HepG2 (cell line): ENCODE measurements around the gene ZC3H7B. TPM values are rescaled to one million over a fixed set of nuclear protein-coding genes. Genes with fewer than 3 reads are reported as not detected.

Experiments used
- CAMTA2 ChIP-seq: sonication (generic); formaldehyde crosslinking; IDR thresholded peaks from 2 replicates; pipeline ENCODE4 v1.4.0; 2020; ENCODE audit warnings: mild to moderate bottlenecking, missing genetic modification reagents, borderline replicate concordance
- HNF4A ChIP-seq: sonication (generic); formaldehyde crosslinking; IDR thresholded peaks from 2 replicates; pipeline ENCODE4 v1.4.0; 2020; ENCODE audit warnings: missing genetic modification reagents
- IKZF1 ChIP-seq: fragments of 450-650 bp; IDR thresholded peaks from 2 replicates; pipeline ENCODE4 v1.7.1; 2016
- MED13 ChIP-seq: sonication (generic); formaldehyde crosslinking; IDR thresholded peaks from 2 replicates; pipeline ENCODE4 v1.5.0; 2020; ENCODE audit warnings: missing genetic modification reagents
- NFAT5 ChIP-seq: sonication (generic); formaldehyde crosslinking; IDR thresholded peaks from 2 replicates; pipeline ENCODE4 v1.4.0; 2020; ENCODE audit warnings: missing genetic modification reagents
- PCBP1 ChIP-seq: fragments of 200-400 bp; formaldehyde crosslinking; IDR thresholded peaks from 2 replicates; pipeline ENCODE4 v1.6.1; 2017; ENCODE audit warnings: mild to moderate bottlenecking, low read depth, low read length, borderline replicate concordance
- PRPF4 ChIP-seq: fragments of 200-400 bp; formaldehyde crosslinking; IDR thresholded peaks from 2 replicates; pipeline ENCODE4 v1.6.1; 2016; ENCODE audit warnings: low read length, low read depth; ENCODE audit not compliant: poor library complexity, severe bottlenecking
- SNRNP70 ChIP-seq: fragments of 200-400 bp; formaldehyde crosslinking; IDR thresholded peaks from 2 replicates; pipeline ENCODE4 v1.6.1; 2017; ENCODE audit warnings: mild to moderate bottlenecking, low read depth, low read length, moderate library complexity
- SSRP1 ChIP-seq: IDR thresholded peaks from 2 replicates; pipeline ENCODE4 v1.6.1; 2016; ENCODE audit warnings: control low read depth
- TERF1 ChIP-seq: sonication (generic); formaldehyde crosslinking; IDR thresholded peaks from 2 replicates; pipeline ENCODE4 v1.8.0; 2022; ENCODE audit warnings: mild to moderate bottlenecking, missing genetic modification reagents, moderate library complexity
- THAP11 ChIP-seq: IDR thresholded peaks from 2 replicates; pipeline ENCODE4 v1.6.1; 2016; ENCODE audit warnings: missing biosample characterization, missing genetic modification reagents
- USF2 ChIP-seq, 2 experiments: sonication (generic) in 1 of 2; formaldehyde crosslinking in 1 of 2; IDR thresholded peaks; 2 replicates each; pipeline versions ENCODE4 v1.5.1 to v1.6.1; 2011 to 2020; ENCODE audit warnings: borderline replicate concordance in 1 of 2, low read depth in 1 of 2, low read length in 1 of 2, mild to moderate bottlenecking in 1 of 2, missing genetic modification reagents in 1 of 2, moderate library complexity in 1 of 2
- ZFP62 ChIP-seq: sonication (generic); formaldehyde crosslinking; IDR thresholded peaks from 2 replicates; pipeline ENCODE4 v1.4.0; 2020; ENCODE audit warnings: missing genetic modification reagents
- ZNF18 ChIP-seq: sonication (generic); formaldehyde crosslinking; IDR thresholded peaks from 2 replicates; pipeline ENCODE4 v1.8.0; 2022; ENCODE audit warnings: mild to moderate bottlenecking, missing genetic modification reagents; ENCODE audit not compliant: insufficient replicate concordance
- ZNF230 ChIP-seq: sonication (generic); formaldehyde crosslinking; IDR thresholded peaks from 2 replicates; pipeline ENCODE4 v1.4.0; 2020; ENCODE audit warnings: mild to moderate bottlenecking, missing genetic modification reagents
- ZNF335 ChIP-seq: sonication (generic); formaldehyde crosslinking; IDR thresholded peaks from 2 replicates; pipeline ENCODE4 v1.4.0; 2020; ENCODE audit warnings: missing genetic modification reagents
- ZNF350 ChIP-seq: sonication (generic); formaldehyde crosslinking; IDR thresholded peaks from 2 replicates; pipeline ENCODE4 v1.4.0; 2020; ENCODE audit warnings: mild to moderate bottlenecking, low read depth, missing genetic modification reagents, borderline replicate concordance
- ZNF629 ChIP-seq: sonication (generic); formaldehyde crosslinking; conservative IDR thresholded peaks from 2 replicates; pipeline ENCODE4 v1.5.0; 2020; ENCODE audit warnings: missing genetic modification reagents
- ZNF747 ChIP-seq: sonication (generic); formaldehyde crosslinking; IDR thresholded peaks from 2 replicates; pipeline ENCODE4 v1.8.1; 2023; ENCODE audit warnings: missing genetic modification reagents, mild to moderate bottlenecking, borderline replicate concordance
- polyA plus RNA-seq, 8 experiments: library from polyadenylated mRNA; depleted of rRNA in 3 of 8; stranded (reverse) in 7 of 8; unstranded in 1 of 8; fragments of >200 nt; fragmentation: Illumina TruSeq in 4 of 8; extraction: Trizol in 4 of 8; gene quantifications; 2 replicates each; pipeline versions ENCODE4 v1.2.1 to v1.2.3, GENCODE V29; 2011 to 2016; ENCODE audit warnings: low read depth in 4 of 8, missing spikeins in 1 of 8, mixed read lengths in 1 of 8; ENCODE audit not compliant: insufficient read depth in 1 of 8
- total RNA-seq, 5 experiments: library from RNA; depleted of rRNA; stranded (reverse); fragments of >200 nt; fragmentation: Illumina TruSeq; extraction: Trizol; gene quantifications; 2 replicates each; pipeline ENCODE4 v1.2.3, GENCODE V29; 2016; ENCODE audit warnings: low read depth in 1 of 5

Gene ZC3H7B
- total and polyA plus RNA-seq, 2 of the 13 experiments (the other 11 are each of a cell fraction or from before 2014, with no cell fraction given) = 26.4 to 37.2 TPM

DNA sequence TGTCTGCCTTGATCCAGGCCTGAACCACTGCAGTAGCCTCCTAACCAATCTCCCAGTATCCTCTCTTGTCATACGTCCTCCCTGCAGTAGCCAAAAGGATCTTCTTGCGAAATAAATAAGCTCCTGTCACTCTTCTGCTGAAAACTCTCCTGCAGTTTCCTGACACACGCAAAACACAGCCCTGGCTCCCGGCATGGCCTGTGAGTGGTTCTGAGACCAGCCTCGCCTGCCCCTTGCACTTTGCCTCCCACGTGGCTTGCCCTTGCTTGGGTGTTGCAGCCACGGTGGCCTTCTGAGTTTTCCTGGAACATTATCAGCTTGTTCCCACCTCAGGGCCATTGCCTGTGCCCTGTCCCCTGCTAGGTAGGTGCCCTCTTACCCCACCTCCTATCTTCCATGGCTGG lies 7.2 kb downstream of the ZC3H7B start (continued):
- TF ChIP-seq ZNF747 (peak; percentile 41; the same call in 1 of the 2 replicates), HNF4A (CRISPR knock-in tag) (peak; percentile 95), ZNF18 (CRISPR knock-in tag) (peak; percentile 60), ZNF335 (CRISPR knock-in tag) (peak; percentile 73; the same call in 1 of the 2 replicates), PRPF4 (no peak), CAMTA2 (CRISPR knock-in tag) (peak; percentile 33; the same call in 1 of the 2 replicates), NFAT5 (CRISPR knock-in tag) (peak; percentile 48; the same call in 1 of the 2 replicates), ZNF629 (0 out of 2 replicates have a peak, but pooled peaks have one; percentile 29), SNRNP70 (no peak), ZNF230 (no peak), MED13 (CRISPR knock-in tag) (0 out of 2 replicates have a peak, but pooled peaks have one; percentile 40), USF2 (IDR thresholded peaks at IDR 0.05; ENCODE audit: low read depth, low read length) (peak; percentile 65), USF2 (CRISPR knock-in tag; IDR thresholded peaks at IDR 0.05; ENCODE audit: borderline replicate concordance) (peak; percentile 73; the same call in 1 of the 2 replicates), THAP11 (CRISPR knock-in tag) (peak; percentile 85), ZNF350 (CRISPR knock-in tag) (peak; percentile 70; the same call in 1 of the 2 replicates), TERF1 (CRISPR knock-in tag) (no peak), IKZF1 (no peak), ZFP62 (CRISPR knock-in tag) (no peak), PCBP1 (no peak), SSRP1 (CRISPR knock-in tag) (no peak)
